ENCODE data around the gene CCNF.

Gene CCNF

GRCh38 chr16:2447920-2448583 is 18.8 kb downstream of the CCNF start:
- no peaks in the 10 kb centered on the region for H3F3A ChIP-seq (ENCODE audit: insufficient read depth, low read length)
- H3K9ac ChIP-seq (ENCODE audit: low read length) = no peak overlapping the region
- no peaks in the 10 kb centered on the region for H3K9me3 ChIP-seq (ENCODE audit: low read length)
- no peaks in the 10 kb centered on the region for H3K9me2 ChIP-seq (ENCODE audit: low read depth, low read length)
- H3K27me3 ChIP-seq (ENCODE audit: insufficient read depth, low read length) = no peaks in the 10 kb centered on the region
- no peak overlapping the region for H3K4me3 ChIP-seq (ENCODE audit: low read depth, low read length, poor library complexity, severe bottlenecking)
- H3K36me3 ChIP-seq (ENCODE audit: insufficient read depth, low read length) = peaks cover 96% of the 10 kb centered on the region
- no peaks in the 10 kb centered on the region for H3K79me2 ChIP-seq (ENCODE audit: insufficient read depth, low read length)
- TF ChIP-seq EZH2 (IDR thresholded peaks at IDR 0.05; ENCODE audit: borderline replicate concordance, low read length) (no peak), CTCF (IDR thresholded peaks at IDR 0.05; ENCODE audit: low read length) (no peak)
- H3K4me2 ChIP-seq (ENCODE audit: low read length) = no peak overlapping the region
- no peak overlapping the region for H2AFZ ChIP-seq (ENCODE audit: low read length)
- H3K27ac ChIP-seq (ENCODE audit: low read depth, low read length, poor library complexity, severe bottlenecking) = no peak overlapping the region
- H4K20me1 ChIP-seq (ENCODE audit: insufficient read depth, low read length) = no peaks in the 10 kb centered on the region
- H3K4me1 ChIP-seq (ENCODE audit: insufficient read depth, low read length, severe bottlenecking) = no peaks in the 10 kb centered on the region

GRCh38 chr16:2449118-2449517 is 19.9 kb downstream of the CCNF start:
- Histone ChIP-seq H3K9me2 (ENCODE audit: low read depth, low read length) (no peaks in the 10 kb centered on the region), H3K27me3 (ENCODE audit: insufficient read depth, low read length) (no peaks in the 10 kb centered on the region), H3K36me3 (ENCODE audit: insufficient read depth, low read length) (peaks cover 97% of the 10 kb centered on the region), H3F3A (ENCODE audit: insufficient read depth, low read length) (no peaks in the 10 kb centered on the region), H3K27ac (ENCODE audit: low read depth, low read length, poor library complexity, severe bottlenecking) (no peak overlapping the region), H3K4me3 (ENCODE audit: low read depth, low read length, poor library complexity, severe bottlenecking) (no peak overlapping the region), H3K4me2 (ENCODE audit: low read length) (no peak overlapping the region), H3K4me1 (ENCODE audit: insufficient read depth, low read length, severe bottlenecking) (no peaks in the 10 kb centered on the region), H3K79me2 (ENCODE audit: insufficient read depth, low read length) (no peaks in the 10 kb centered on the region), H2AFZ (ENCODE audit: low read length) (no peak overlapping the region), H3K9me3 (ENCODE audit: low read length) (no peaks in the 10 kb centered on the region), H4K20me1 (ENCODE audit: insufficient read depth, low read length) (no peaks in the 10 kb centered on the region), H3K9ac (ENCODE audit: low read length) (no peak overlapping the region)
- TF ChIP-seq CTCF (IDR thresholded peaks at IDR 0.05; ENCODE audit: low read length) = no peak
- TF ChIP-seq EZH2 (IDR thresholded peaks at IDR 0.05; ENCODE audit: borderline replicate concordance, low read length) = no peak

GRCh38 chr16:2450535-2450934 is 21.3 kb downstream of the CCNF start:
- no peak overlapping the region for H3K4me2 ChIP-seq (ENCODE audit: low read length)
- H3K9me2 ChIP-seq (ENCODE audit: low read depth, low read length) = no peaks in the 10 kb centered on the region
- no peaks in the 10 kb centered on the region for H4K20me1 ChIP-seq (ENCODE audit: insufficient read depth, low read length)
- H3K9ac ChIP-seq (ENCODE audit: low read length) = no peak overlapping the region
- no peak for TF ChIP-seq CTCF (IDR thresholded peaks at IDR 0.05; ENCODE audit: low read length)
- TF ChIP-seq EZH2 (IDR thresholded peaks at IDR 0.05; ENCODE audit: borderline replicate concordance, low read length) = no peak
- H3F3A ChIP-seq (ENCODE audit: insufficient read depth, low read length) = no peaks in the 10 kb centered on the region
- no peak overlapping the region for H3K27ac ChIP-seq (ENCODE audit: low read depth, low read length, poor library complexity, severe bottlenecking)
- no peaks in the 10 kb centered on the region for H3K79me2 ChIP-seq (ENCODE audit: insufficient read depth, low read length)
- no peaks in the 10 kb centered on the region for H3K27me3 ChIP-seq (ENCODE audit: insufficient read depth, low read length)
- H3K4me3 ChIP-seq (ENCODE audit: low read depth, low read length, poor library complexity, severe bottlenecking) = no peak overlapping the region
- no peaks in the 10 kb centered on the region for H3K9me3 ChIP-seq (ENCODE audit: low read length)
- H2AFZ ChIP-seq (ENCODE audit: low read length) = no peak overlapping the region
- H3K4me1 ChIP-seq (ENCODE audit: insufficient read depth, low read length, severe bottlenecking) = no peaks in the 10 kb centered on the region
- H3K36me3 ChIP-seq (ENCODE audit: insufficient read depth, low read length) = peaks cover 96% of the 10 kb centered on the region
